Measurements from ENCODE around the gene MICAL2. TPM values are rescaled to one million over a fixed set of nuclear protein-coding genes. Genes with fewer than 3 reads are reported as not detected.

The MICAL2 gene
- total RNA-seq, 1 donor from 2014 or later, result 510 TPM

- H3K36me3 Mint-ChIP-seq (ENCODE audit: low read depth), result peaks cover 46% of the 10 kb centered on the region
These were observed 68.6 kb downstream of the MICAL2 start for GRCh38 chr11:12179019-12179418.

GRCh38 chr11:12179531-12179930 is 69.1 kb downstream of the MICAL2 start:
- Mint-ChIP-seq H3K4me1 (peaks cover 61% of the 10 kb centered on the region), H3K9me3 (peaks cover 3% of the 10 kb centered on the region), H3K4me3 (peak overlapping the region; percentile 72), H3K27me3 (no peaks in the 10 kb centered on the region), H3K27ac (peak overlapping the region; percentile 89), H3K36me3 (ENCODE audit: low read depth) (peaks cover 44% of the 10 kb centered on the region)
- intact Hi-C loops (cut with micrococcal nuclease), result no loop called here
- DNase-seq, result no peak

More at GRCh38 chr11:12179019-12179418, 68.6 kb downstream of the MICAL2 start:
- Mint-ChIP-seq H3K9me3 (peaks cover 3% of the 10 kb centered on the region), H3K27ac (peak overlapping the region; percentile 89), H3K4me3 (peak overlapping the region; percentile 72), H3K4me1 (peaks cover 62% of the 10 kb centered on the region), H3K27me3 (no peaks in the 10 kb centered on the region)
- peak; percentile 68 for DNase-seq
- intact Hi-C loops (cut with micrococcal nuclease), result no loop called here

- Mint-ChIP-seq H3K4me3 (no peak overlapping the region), H3K9me3 (no peaks in the 10 kb centered on the region), H3K36me3 (ENCODE audit: low read depth) (peaks cover 45% of the 10 kb centered on the region), H3K4me1 (peaks cover 63% of the 10 kb centered on the region), H3K27me3 (no peaks in the 10 kb centered on the region), H3K27ac (peak overlapping the region; percentile 89)
- intact Hi-C loops (cut with micrococcal nuclease), result no loop called here
- DNase-seq, result no peak
These were observed 70.1 kb downstream of the MICAL2 start for GRCh38 chr11:12180257-12181205.

- Mint-ChIP-seq H3K4me3 (no peak overlapping the region), H3K27me3 (no peaks in the 10 kb centered on the region), H3K36me3 (ENCODE audit: low read depth) (peaks cover 47% of the 10 kb centered on the region), H3K27ac (no peak overlapping the region), H3K9me3 (no peaks in the 10 kb centered on the region), H3K4me1 (peaks cover 64% of the 10 kb centered on the region)
- no peak for DNase-seq
- intact Hi-C loops (cut with micrococcal nuclease), result no loop called here
These were observed 71.9 kb downstream of the MICAL2 start for GRCh38 chr11:12182302-12182675.

- intact Hi-C loops (cut with micrococcal nuclease), result no loop called here
- H3K4me1 Mint-ChIP-seq, result peaks cover 64% of the 10 kb centered on the region
- H3K9me3 Mint-ChIP-seq, result no peaks in the 10 kb centered on the region
- no peak overlapping the region for H3K4me3 Mint-ChIP-seq
- no peaks in the 10 kb centered on the region for H3K27me3 Mint-ChIP-seq
- no peak for DNase-seq
- peak overlapping the region; percentile 54 for H3K27ac Mint-ChIP-seq
- H3K36me3 Mint-ChIP-seq (ENCODE audit: low read depth), result peaks cover 42% of the 10 kb centered on the region
These were observed 72.5 kb downstream of the MICAL2 start for GRCh38 chr11:12182676-12183541.

GRCh38 chr11:12183827-12184620 is 73.6 kb downstream of the MICAL2 start:
- H3K27me3 Mint-ChIP-seq, result no peaks in the 10 kb centered on the region
- peaks cover 42% of the 10 kb centered on the region for H3K36me3 Mint-ChIP-seq (ENCODE audit: low read depth)
- peaks cover 64% of the 10 kb centered on the region for H3K4me1 Mint-ChIP-seq
- no peak overlapping the region for H3K27ac Mint-ChIP-seq
- intact Hi-C loops (cut with micrococcal nuclease), result no loop called here
- H3K9me3 Mint-ChIP-seq, result no peaks in the 10 kb centered on the region
- H3K4me3 Mint-ChIP-seq, result no peak overlapping the region
- no peak for DNase-seq

- no peaks in the 10 kb centered on the region for H3K27me3 Mint-ChIP-seq
- H3K4me1 Mint-ChIP-seq, result peaks cover 64% of the 10 kb centered on the region
- no peak for DNase-seq
- intact Hi-C loops (cut with micrococcal nuclease), result no loop called here
- H3K4me3 Mint-ChIP-seq, result no peak overlapping the region
- H3K36me3 Mint-ChIP-seq (ENCODE audit: low read depth), result peaks cover 38% of the 10 kb centered on the region
- H3K9me3 Mint-ChIP-seq, result no peaks in the 10 kb centered on the region
- peak overlapping the region; percentile 40 for H3K27ac Mint-ChIP-seq
These were observed 74.3 kb downstream of the MICAL2 start for GRCh38 chr11:12184699-12185098.

- intact Hi-C loops (cut with micrococcal nuclease), result no loop called here
- Mint-ChIP-seq H3K36me3 (ENCODE audit: low read depth) (peaks cover 35% of the 10 kb centered on the region), H3K4me3 (no peak overlapping the region), H3K4me1 (peaks cover 66% of the 10 kb centered on the region), H3K9me3 (no peaks in the 10 kb centered on the region), H3K27ac (peak overlapping the region; percentile 32), H3K27me3 (no peaks in the 10 kb centered on the region)
- no peak for DNase-seq
These were observed 74.8 kb downstream of the MICAL2 start for GRCh38 chr11:12185106-12185690.

- H3K36me3 Mint-ChIP-seq (ENCODE audit: low read depth), result peaks cover 36% of the 10 kb centered on the region
- H3K4me3 Mint-ChIP-seq, result no peak overlapping the region
- H3K9me3 Mint-ChIP-seq, result no peaks in the 10 kb centered on the region
- intact Hi-C loops (cut with micrococcal nuclease), result no loop called here
- no peaks in the 10 kb centered on the region for H3K27me3 Mint-ChIP-seq
- DNase-seq, result no peak
- H3K27ac Mint-ChIP-seq, result peak overlapping the region; percentile 61
- peaks cover 68% of the 10 kb centered on the region for H3K4me1 Mint-ChIP-seq
These were observed 75.5 kb downstream of the MICAL2 start for GRCh38 chr11:12185914-12186313.

GRCh38 chr11:12186701-12187100 is 76.3 kb downstream of the MICAL2 start:
- Mint-ChIP-seq H3K4me3 (peak overlapping the region; percentile 38), H3K27ac (peak overlapping the region; percentile 82), H3K9me3 (no peaks in the 10 kb centered on the region), H3K27me3 (no peaks in the 10 kb centered on the region), H3K4me1 (peaks cover 71% of the 10 kb centered on the region), H3K36me3 (ENCODE audit: low read depth) (peaks cover 39% of the 10 kb centered on the region)
- no peak for DNase-seq
- intact Hi-C loops (cut with micrococcal nuclease), result no loop called here

- peak; percentile 77 for DNase-seq
- peak overlapping the region; percentile 82 for H3K27ac Mint-ChIP-seq
- H3K4me3 Mint-ChIP-seq, result peak overlapping the region; percentile 38
- H3K4me1 Mint-ChIP-seq, result peaks cover 74% of the 10 kb centered on the region
- intact Hi-C loops (cut with micrococcal nuclease), result no loop called here
- H3K27me3 Mint-ChIP-seq, result no peaks in the 10 kb centered on the region
- H3K36me3 Mint-ChIP-seq (ENCODE audit: low read depth), result peaks cover 41% of the 10 kb centered on the region
- H3K9me3 Mint-ChIP-seq, result no peaks in the 10 kb centered on the region
These were observed 77.0 kb downstream of the MICAL2 start for GRCh38 chr11:12187399-12187798.

- Mint-ChIP-seq H3K36me3 (ENCODE audit: low read depth) (peaks cover 45% of the 10 kb centered on the region), H3K4me1 (peaks cover 74% of the 10 kb centered on the region), H3K27ac (peak overlapping the region; percentile 91), H3K9me3 (no peaks in the 10 kb centered on the region), H3K4me3 (peak overlapping the region; percentile 65), H3K27me3 (no peaks in the 10 kb centered on the region)
- intact Hi-C loops (cut with micrococcal nuclease), result loop anchor here (1.0 kb wide), 1 partner anchor 14 kb away; no protein-coding TSS in a partner anchor
- no peak for DNase-seq
These were observed 78.3 kb downstream of the MICAL2 start for GRCh38 chr11:12188548-12189317.

Measured in activated CD4-positive, alpha-beta T cell treated with anti-CD3 and anti-CD28 coated beads, Interleukin-2, amount 10 ng/mL, durations not matched to agents 24 days and 14 days (primary cell).